ENCODE results near the gene SLC16A9.

The SLC16A9 gene

DNA sequence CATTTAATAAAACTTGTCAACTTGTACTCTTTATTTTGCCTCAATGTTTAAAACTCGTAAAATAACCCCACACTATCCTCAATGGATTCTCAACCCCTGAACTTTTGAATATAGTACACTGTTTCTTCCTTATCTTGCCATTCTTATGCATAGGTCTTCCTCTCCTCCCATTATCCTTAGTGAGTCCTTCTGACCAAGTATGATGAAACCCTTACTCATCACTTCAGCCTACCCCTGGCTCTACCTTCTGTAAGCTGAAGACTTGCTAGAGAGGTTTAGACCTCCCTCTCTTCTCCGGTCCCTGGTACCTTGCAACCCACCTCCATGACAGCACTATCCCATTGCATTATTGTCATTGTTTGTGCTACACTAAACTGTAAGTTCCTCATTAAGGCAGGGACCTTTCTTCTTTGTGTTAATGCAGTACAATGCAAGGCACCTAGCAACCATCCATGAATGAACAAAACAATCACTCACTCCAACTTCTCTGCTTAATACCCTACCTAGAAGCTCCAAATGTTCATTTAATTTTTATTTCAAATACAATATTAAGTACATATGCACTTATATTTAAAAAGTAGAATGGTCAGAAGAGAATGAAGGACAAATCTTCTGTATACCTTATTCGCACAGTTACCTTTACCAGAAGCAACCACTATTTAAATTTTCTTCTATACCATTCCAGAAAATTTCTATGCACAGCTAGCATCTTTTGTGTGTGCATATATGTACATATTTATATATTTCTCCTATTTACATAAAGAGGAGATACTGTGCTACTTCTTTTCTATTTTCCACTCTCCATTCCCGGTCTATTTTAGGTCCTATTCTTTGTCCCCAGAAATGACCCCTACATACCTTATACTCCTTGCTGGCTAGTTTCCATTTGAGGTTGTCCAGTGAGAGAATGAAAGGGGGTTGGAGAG, 77.5 kb downstream of the SLC16A9 start:
- DNase-seq (ENCODE audit: extremely low read depth in 1 of 2, low read depth in 1 of 2): no peak

DNA sequence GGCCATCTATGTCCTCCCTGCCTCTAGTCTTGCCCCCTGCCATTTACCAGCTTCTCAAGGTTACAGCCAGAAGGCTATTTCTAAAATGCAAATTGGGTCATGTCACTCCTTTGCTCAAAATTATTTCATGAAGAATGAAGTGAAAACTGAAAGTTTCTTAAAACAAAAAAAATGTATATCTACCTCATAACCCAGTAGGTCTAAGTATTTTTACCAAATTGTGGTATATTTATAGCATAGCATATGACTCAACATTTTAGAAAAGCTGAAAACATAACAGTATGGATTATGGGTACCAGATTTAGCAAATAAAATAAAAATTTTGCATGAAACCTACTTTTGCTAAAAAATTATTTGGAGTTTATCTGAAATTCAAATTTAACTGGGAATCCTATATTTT, 78.4 kb downstream of the SLC16A9 start:
- no peak for DNase-seq (ENCODE audit: extremely low read depth in 1 of 2, low read depth in 1 of 2)

DNA sequence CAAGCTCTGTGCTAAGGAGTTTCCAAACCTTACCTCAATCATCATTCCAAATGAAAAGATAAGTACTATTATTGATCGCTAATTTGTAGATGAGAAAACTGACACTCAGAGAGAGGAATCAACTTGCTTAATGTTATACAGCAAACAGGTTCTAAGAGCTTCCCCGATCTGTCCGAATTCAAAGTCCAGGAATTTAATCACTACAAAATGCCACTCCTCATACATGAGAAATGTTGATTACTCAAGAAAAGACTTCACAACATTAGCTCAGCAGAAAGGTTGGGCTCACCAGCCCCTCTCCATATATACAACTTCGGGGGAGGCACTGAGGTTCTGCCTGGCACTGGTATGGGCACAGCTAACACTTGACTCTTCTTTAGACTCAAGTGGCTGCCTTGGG, 80.7 kb downstream of the SLC16A9 start:
- no peak for DNase-seq (ENCODE audit: extremely low read depth in 1 of 2, low read depth in 1 of 2)

DNA sequence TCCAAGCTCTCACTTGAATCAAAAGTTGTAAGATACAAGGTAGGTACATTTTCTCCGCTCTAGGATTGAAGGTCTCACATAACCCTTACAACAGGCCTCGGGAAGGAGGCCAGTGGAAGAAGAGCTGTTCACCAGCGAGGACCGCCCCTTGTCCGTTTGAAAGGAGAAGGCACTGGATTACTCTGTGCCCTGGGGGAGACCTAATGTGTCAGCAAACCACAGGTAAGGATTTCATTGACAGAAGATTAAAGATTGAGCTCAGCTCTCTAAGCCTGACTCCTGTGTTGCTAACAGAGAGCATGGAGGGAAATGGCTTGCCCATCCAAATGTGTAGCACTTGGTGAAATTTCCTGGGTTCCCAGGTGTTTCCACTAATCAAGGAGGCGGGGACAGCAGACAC, 81.2 kb downstream of the SLC16A9 start:
- no peak for DNase-seq (ENCODE audit: extremely low read depth in 1 of 2, low read depth in 1 of 2)

DNA sequence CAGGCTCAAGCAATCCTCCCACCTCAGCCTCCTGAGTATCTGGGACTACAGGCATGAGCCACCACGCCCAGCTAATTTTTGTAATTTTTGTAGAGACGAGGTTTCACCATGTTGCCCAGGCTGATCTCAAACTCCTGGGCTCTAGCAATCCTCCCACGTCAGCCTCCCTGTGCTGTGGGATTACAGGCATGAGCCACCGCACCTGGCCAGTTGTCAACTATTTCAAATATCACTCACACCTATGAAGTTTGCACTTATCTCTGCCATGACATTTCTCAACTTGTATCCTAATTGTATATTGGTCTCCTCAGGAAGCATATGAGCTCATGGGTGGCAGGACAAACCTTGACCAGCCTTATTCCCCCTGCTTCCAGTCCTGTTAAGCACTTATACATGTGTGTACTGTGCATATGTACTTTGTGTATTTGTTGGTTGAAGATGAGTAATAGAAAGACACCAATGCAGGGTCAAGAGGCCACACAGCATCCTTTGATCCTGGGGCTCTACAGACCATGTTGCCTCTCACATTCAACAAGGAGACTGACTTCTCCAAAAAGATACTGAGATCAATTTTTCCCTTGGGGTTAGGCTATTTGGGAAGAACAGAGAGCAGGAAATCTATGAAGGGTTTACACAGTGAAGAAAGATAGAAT, 82.2 kb downstream of the SLC16A9 start:
- DNase-seq (ENCODE audit: extremely low read depth in 1 of 2, low read depth in 1 of 2): no peak

DNA sequence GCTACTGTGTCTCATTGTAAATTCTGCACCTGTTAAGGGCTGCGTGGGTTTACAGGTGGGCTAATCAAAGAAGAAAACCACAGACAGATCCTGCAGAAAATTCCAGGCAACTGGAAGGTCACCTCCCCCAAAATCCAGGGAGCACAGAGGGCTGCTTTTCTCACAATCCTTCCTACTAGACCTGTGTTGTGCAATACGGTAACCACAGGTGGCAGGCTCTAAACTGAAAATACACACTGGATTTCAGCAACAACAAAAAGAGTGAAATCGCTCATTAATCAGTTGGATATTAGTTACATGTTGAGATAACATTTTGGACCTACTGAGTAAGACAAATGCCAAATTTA, 83.2 kb downstream of the SLC16A9 start:
- DNase-seq (ENCODE audit: extremely low read depth in 1 of 2, low read depth in 1 of 2): no peak

DNA sequence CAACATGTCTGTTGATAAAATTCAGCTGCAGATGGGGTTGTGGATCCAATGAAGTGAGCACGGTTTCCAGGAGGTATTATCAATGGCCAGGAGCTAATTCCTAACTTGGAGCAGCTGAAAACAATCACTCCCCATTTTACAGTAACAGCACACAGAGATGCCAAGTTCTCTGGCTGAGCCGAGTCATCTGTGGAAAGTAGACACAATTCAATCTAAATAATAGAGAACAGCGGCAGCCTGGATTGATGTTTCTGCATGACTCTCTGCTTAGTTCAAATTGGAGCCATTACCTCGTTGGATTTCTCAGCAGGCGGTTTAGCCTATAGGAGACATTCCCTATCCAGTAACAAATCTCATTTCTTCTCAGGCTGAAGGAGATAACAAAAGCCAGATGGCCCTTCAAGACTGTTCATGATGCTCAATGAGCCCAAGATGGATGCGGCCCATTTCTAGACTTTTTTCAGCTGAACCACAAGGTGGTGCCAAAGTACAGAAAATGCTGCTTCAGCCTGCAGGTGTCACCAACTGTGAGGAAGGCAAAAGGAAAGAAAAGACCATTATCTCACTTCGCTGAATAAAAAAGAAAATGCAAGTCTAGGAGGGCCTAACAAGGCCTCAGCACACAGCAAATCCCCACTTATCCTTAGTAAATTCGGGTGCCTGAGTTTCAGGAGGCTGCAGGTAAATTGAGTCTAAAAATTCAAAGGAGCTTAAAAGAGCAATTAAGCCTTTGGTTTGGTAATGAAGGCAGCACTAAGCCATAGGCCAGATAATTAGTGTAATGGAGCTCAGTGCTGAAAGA, 83.7 kb downstream of the SLC16A9 start:
- peak in 1 of 2 donors; percentile 2 for DNase-seq (ENCODE audit: extremely low read depth in 1 of 2, low read depth in 1 of 2)

DNA sequence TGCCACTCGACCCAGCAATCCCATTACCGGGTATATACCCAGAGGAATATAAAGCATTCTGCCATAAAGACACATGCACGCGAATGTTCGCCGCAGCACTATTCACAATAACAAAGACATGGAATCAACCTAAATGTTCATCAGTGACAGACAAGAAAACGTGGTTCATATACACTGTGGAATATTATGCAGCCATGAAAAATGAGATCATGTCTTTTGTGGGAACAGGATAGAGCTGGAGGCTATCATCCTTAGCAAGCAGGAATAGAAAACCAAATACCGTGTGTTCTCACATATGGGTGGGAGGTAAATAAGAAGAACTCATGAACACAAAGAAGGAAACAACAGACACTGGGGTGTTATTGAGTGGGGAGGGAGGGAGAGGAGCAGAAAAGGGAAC, 84.7 kb downstream of the SLC16A9 start:
- DNase-seq (ENCODE audit: extremely low read depth in 1 of 2, low read depth in 1 of 2): no peak

DNA sequence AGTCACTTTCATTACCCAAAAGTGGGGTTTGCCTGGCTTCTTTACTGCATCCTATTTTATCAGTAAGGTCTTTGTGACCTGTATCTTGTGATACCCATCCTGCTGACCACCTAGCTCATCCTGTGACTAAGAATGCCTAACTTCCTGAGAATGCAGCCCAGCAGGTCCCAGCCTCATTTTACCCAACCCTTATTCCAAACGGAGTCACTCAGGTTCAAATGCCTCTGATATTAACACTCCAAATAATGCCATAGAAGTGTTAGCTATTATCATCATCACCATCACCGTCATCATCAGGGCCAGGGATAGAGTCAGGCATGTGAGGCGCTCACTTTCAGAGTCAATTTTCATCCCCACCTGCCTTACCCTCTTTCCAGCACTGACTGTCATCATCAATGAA, 85.5 kb downstream of the SLC16A9 start:
- no peak for DNase-seq (ENCODE audit: extremely low read depth in 1 of 2, low read depth in 1 of 2)

DNA sequence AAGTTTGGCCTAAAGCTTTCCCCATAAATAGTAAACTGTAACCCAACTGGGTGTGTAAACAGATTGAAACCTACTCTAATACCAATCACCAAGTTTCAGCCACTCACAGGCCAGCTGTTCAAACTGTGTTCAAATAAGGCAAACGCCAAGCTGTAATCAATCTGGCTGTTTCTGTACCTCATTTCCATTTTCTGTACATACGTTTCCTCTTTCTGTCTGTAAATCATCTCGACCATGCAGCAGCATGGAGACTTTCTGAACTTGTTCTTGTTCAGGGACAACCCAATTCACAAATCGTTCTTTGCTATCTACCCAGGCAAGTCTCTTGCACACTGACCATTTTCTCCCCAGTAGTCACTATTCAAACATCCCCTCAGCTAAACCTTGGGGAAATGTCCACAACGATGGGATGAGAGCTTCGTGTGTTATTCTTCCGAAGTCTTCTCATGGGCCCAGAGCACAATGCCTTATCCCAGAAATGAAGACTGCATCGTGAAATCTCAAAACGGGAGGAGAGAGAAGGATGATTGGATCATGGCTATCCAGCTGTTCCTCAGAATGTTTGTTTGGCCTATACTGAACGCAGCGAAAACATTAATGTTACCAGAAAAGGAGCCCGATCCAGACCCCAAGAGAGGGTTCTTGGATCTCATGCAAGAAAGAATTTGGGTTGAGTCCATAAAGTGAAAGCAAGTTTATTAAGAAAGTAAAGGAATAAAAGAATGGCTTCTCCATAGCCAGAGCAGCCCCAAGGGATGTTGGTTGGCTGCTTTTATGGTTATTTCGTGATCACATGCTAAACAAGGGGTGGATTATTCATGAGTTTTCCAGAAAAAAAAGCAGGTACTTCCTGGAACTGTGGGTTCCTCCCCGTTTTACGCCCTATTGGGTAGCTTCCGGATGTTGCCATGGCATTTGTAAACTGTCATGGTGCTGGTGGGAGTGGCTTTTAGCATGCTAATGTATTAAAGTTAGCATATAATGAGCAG, 86.2 kb downstream of the SLC16A9 start:
- DNase-seq (ENCODE audit: extremely low read depth in 1 of 2, low read depth in 1 of 2): no peak

DNA sequence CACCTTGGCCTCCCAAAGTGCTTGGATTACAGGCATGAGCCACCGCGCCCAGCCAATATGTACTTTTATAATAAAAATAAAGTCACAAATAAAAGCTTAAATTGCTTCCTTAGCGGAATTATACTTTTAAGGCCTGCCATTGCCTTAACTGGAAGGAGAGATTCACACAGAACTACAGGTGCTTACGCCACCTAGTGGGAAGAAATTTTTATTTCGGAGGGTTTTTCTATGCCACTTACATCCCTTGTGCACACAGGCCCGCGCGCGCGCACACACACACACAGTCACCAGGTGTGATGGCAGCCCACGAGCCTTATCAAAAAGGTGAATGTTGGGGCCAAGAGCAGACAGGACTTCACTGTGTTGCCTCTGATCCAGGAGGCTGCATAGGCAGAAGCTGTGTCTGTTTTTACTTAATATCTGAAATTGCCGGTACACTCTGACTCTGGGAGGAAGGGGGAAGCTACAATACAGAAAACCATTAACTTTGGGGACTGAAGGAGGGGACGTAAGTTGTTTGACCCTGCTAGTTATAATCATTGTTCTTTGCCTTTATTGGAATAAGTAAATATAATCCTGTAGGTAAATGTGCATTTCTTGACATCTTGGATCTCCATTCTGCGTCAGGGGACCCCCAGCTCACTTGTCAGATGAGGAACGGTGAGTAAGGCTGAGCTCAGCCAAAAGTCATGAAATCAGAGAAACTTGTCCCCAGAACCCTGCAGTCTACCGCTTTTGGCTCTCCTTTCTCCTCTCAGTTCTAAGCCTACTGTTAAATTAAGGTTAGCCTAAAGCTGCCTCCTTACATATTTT, 87.1 kb downstream of the SLC16A9 start:
- peak in 1 of 2 donors; percentile 0 for DNase-seq (ENCODE audit: extremely low read depth in 1 of 2, low read depth in 1 of 2)

DNA sequence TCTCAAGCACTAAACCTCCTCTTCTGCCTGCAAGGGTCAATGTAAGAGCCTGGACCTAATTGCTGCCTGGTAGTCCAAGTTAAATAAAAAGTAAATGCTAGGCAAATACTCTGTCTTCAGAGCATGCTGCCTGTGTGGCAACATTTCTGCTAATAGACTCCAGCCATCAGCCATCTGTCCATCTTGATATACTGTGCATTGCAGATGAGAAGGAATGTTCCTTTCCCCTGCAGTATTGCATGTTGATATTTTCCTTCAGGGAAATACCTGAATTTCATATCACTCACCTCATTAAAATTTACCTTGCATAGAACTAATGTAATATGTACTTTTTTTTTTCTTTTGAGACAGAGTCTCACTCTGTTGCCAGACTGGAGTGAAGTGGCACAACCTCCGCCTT, 87.9 kb downstream of the SLC16A9 start:
- DNase-seq (ENCODE audit: extremely low read depth in 1 of 2, low read depth in 1 of 2): no peak

DNA sequence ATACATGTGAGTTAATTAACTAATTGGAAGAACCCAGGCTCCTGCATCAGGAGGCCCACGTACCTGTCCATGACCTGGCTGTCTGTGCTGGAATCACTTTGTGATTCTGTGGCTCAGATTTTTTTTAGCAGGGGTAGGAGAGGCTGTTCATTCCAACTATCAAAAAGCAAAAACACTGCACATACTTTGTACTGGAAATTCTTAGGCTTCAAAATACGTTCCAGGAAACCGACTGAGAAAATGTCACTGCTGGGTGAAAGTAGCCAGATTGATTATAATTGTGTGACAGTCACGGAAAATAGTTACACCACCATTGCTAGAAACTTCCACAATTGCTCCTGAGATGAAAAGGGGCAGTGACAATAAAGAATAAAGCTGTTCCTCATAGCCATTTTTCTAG, 91.0 kb downstream of the SLC16A9 start:
- no peak for DNase-seq (ENCODE audit: extremely low read depth in 1 of 2, low read depth in 1 of 2)

DNA sequence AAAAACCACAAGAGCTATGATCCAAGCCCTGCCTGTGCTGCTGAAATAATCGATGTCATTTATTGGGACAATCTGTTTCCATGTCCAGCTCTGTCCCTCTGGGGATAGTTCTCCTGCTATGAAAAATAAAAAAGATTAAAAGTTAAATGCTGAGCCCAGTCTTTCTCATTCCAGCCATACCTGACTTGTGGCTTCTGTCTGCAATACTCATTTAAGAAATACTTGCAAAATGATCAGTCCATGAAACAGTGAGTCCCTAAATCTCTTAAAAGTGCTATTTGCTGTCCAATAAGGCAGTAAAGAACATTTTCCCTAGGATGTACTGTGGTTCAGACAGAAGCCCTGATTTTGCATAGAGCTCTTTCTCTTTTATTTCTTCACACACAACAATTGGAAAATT, 91.7 kb downstream of the SLC16A9 start:
- DNase-seq (ENCODE audit: extremely low read depth in 1 of 2, low read depth in 1 of 2): no peak

DNA sequence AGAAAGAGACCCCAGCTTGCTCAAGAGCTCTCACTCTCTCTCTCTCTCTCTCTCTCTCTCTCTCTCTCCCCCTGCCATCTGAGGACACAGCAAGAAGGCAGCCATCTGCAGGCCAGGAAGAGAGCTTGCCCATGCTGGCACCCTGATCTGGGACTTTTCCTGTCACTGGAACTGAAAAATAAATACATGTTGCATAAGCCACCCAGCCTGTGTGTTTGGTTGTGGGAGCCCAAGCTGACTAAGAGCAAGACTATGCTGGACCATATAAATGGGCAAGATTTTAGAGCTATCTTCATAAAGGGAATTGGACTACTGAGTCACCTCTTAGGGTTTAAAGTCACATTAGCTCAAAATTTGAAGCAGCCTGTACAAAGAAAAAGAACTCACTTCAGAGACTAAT, 98.6 kb downstream of the SLC16A9 start:
- DNase-seq (ENCODE audit: extremely low read depth in 1 of 2, low read depth in 1 of 2): no peak

DNA sequence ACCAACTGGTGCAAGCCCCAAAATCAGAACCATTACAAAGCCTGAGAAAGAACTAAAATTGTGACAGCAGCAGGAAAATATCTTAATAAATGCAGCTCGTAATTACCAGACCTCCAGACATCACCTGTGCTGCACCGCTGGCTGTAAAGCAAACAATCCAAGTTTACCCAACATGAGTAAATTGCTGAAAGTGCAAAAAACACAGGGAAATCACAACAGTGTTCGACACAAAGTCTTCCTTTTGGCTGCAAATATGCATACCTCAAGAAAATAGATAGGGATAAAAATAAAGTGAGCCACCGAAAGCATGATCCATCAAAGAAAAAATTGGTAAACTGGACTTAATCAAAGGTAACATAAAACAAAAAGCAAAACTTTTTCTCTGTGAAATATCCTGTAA, 101.7 kb downstream of the SLC16A9 start:
- no peak for DNase-seq (ENCODE audit: extremely low read depth in 1 of 2, low read depth in 1 of 2)

DNA sequence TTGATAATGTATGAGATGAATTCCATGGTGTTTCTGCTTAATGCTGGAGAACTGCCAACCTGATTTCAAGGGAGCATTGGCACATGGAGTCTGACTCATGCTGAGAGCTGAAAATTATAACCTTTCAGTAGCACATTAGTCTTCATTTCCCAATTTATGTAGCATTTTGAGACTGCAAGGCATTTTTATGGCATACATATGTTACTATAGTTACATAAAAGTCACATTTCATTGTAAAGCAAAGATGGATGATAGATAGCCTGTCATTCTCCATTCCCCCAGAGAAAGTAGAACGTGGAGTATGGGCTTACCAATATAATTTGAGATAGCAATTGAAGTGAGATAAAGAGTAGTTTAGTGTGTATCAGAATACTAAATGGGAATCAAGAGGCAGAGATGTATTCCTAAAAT, 103.1 kb downstream of the SLC16A9 start:
- no peak for DNase-seq (ENCODE audit: extremely low read depth in 1 of 2, low read depth in 1 of 2)

DNA sequence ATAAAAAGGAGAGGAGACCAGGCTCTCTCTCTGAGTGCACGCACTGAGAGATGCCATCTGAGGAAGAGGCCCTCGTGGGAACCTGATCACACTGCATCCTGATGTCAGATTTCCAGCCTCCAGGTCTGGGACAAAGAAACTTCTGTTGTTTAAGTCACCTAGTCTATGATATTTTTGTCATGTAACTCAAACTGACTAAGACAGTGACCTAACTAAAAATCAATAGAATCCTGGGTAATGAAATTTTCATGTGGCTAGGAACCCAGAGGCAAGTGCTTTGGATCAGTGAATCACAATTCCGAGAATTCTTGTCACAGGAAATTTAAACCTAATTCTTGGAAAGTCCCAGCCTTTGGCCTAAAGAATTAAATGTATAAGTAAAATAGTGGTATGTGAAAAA, 107.7 kb downstream of the SLC16A9 start:
- no peak for DNase-seq (ENCODE audit: extremely low read depth in 1 of 2, low read depth in 1 of 2)
